HEK293 (cell line): Measurements from ENCODE around the gene WWC1.
A peak's percentile ranks its signal among the peaks of the same experiment; 100 is the strongest.

Experiments used
- EGR2 ChIP-seq: fragments of 450-650 bp; formaldehyde crosslinking; IDR thresholded peaks from 2 replicates; pipeline ENCODE4 v1.5.1; 2016; ENCODE audit warnings: low read depth, missing biosample characterization, missing genetic modification characterization
- GLIS2 ChIP-seq: fragments of 450-650 bp; formaldehyde crosslinking; IDR thresholded peaks from 2 replicates; pipeline ENCODE4 v1.5.1; 2016; ENCODE audit warnings: missing biosample characterization, missing genetic modification characterization
- KLF1 ChIP-seq: fragments of 450-650 bp; formaldehyde crosslinking; IDR thresholded peaks from 2 replicates; pipeline ENCODE4 v1.5.1; 2016; ENCODE audit warnings: missing biosample characterization, missing genetic modification characterization
- KLF10 ChIP-seq: fragments of 450-650 bp; IDR thresholded peaks from 2 replicates; pipeline ENCODE4 v1.5.1; 2018; ENCODE audit warnings: missing biosample characterization, mild to moderate bottlenecking, missing genetic modification characterization
- KLF8 ChIP-seq: fragments of 450-650 bp; formaldehyde crosslinking; IDR thresholded peaks from 2 replicates; pipeline ENCODE4 v1.5.1; 2016; ENCODE audit warnings: missing biosample characterization, missing genetic modification characterization
- PRDM1 ChIP-seq: fragments of 450-650 bp; formaldehyde crosslinking; IDR thresholded peaks from 2 replicates; pipeline ENCODE4; 2016; ENCODE audit warnings: missing biosample characterization, missing genetic modification characterization
- REPIN1 ChIP-seq: fragments of 450-650 bp; formaldehyde crosslinking; IDR thresholded peaks from 2 replicates; pipeline ENCODE4 v1.5.1; 2017; ENCODE audit warnings: missing biosample characterization, missing genetic modification characterization, low read depth
- ZFP3 ChIP-seq: fragments of 450-650 bp; formaldehyde crosslinking; IDR thresholded peaks from 2 replicates; pipeline ENCODE4 v1.5.1; 2016; ENCODE audit warnings: low read depth, missing biosample characterization, missing genetic modification characterization
- ZNF10 ChIP-seq: fragments of 450-650 bp; formaldehyde crosslinking; IDR thresholded peaks from 2 replicates; pipeline ENCODE4 v1.5.1; 2017; ENCODE audit warnings: missing biosample characterization, missing genetic modification characterization
- ZNF221 ChIP-seq: fragments of 450-650 bp; formaldehyde crosslinking; IDR thresholded peaks from 2 replicates; pipeline ENCODE4 v1.5.1; 2017; ENCODE audit warnings: missing biosample characterization, missing genetic modification characterization, borderline replicate concordance
- ZNF335 ChIP-seq: fragments of 450-650 bp; formaldehyde crosslinking; conservative IDR thresholded peaks from 2 replicates; pipeline ENCODE4 v1.5.1; 2016; ENCODE audit warnings: missing biosample characterization, missing genetic modification characterization
- ZNF354C ChIP-seq: fragments of 450-650 bp; formaldehyde crosslinking; IDR thresholded peaks from 2 replicates; pipeline ENCODE4 v1.5.1; 2016; ENCODE audit warnings: missing biosample characterization, missing genetic modification characterization, low read depth, borderline replicate concordance
- ZNF37A ChIP-seq: fragments of 450-650 bp; IDR thresholded peaks from 2 replicates; pipeline ENCODE4 v1.5.1; 2018; ENCODE audit warnings: missing biosample characterization, missing genetic modification characterization
- ZNF548 ChIP-seq: fragments of 450-650 bp; formaldehyde crosslinking; IDR thresholded peaks from 2 replicates; pipeline ENCODE4 v1.5.1; 2016; ENCODE audit warnings: missing biosample characterization, missing genetic modification characterization
- ZNF626 ChIP-seq: fragments of 450-650 bp; sonication (Bioruptor Pico); formaldehyde crosslinking; IDR thresholded peaks from 2 replicates; pipeline ENCODE4 v1.5.1; 2018; ENCODE audit warnings: missing biosample characterization, missing genetic modification characterization, inconsistent platforms
- ZSCAN16 ChIP-seq: fragments of 450-650 bp; formaldehyde crosslinking; IDR thresholded peaks from 2 replicates; pipeline ENCODE4 v1.5.1; 2016; ENCODE audit warnings: missing biosample characterization, missing genetic modification characterization
- TF ChIP-seq, protein P1 (sequence below): fragments of 450-650 bp; formaldehyde crosslinking; IDR thresholded peaks from 2 replicates; pipeline ENCODE4 v1.5.1; 2017; ENCODE audit warnings: missing biosample characterization, missing genetic modification characterization
- TF ChIP-seq, protein P2 (sequence below): fragments of 450-650 bp; formaldehyde crosslinking; optimal IDR thresholded peaks from 2 replicates; pipeline ENCODE3; 2016; ENCODE audit warnings: missing biosample characterization, mild to moderate bottlenecking, missing genetic modification characterization
- TF ChIP-seq, protein P3 (sequence below): fragments of 450-650 bp; formaldehyde crosslinking; IDR thresholded peaks from 2 replicates; pipeline ENCODE4 v1.5.1; 2016; ENCODE audit warnings: missing biosample characterization, missing genetic modification characterization
- TF ChIP-seq, protein P4 (sequence below): fragments of 450-650 bp; formaldehyde crosslinking; IDR thresholded peaks from 2 replicates; pipeline ENCODE4 v1.5.1; 2016; ENCODE audit warnings: missing biosample characterization, missing genetic modification characterization
- TF ChIP-seq, protein P5 (sequence below): fragments of 450-650 bp; formaldehyde crosslinking; IDR thresholded peaks from 2 replicates; pipeline ENCODE4 v1.5.1; 2016; ENCODE audit warnings: missing biosample characterization, missing genetic modification characterization

Gene WWC1

DNA sequence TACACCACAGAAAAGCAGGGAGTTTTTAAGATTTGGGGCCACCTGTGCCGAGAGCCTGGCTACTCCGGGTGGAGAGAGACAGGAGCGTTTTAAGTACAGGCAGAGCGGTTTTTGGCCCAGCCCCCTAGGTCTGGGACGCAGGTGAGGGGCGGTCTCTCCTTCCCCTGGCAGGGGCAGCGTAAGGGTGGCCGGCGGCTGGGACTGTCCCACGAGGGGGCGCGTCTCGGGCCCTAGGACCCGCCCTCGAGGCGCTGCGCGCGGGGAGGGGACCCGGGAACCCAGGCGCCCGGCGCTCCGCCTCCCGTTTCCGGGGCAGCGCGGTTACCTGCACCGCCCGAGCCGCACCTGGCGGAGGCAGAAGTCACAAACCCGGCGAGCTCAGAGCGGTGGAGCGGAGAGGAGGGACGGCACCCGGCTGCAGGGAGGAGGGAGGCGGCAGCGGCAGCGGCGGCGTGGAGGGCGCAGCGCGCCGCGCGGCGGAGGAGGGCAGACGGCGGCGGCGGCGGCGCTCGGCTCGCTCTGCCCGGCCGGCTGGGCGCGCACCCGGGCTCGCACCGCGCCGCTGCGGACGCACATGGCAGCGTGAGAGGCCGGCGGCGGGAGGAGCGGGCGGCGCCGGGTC lies at the start of gene WWC1 (continued):
- TF ChIP-seq ZFP3 (no peak), EGR2 (tag by site-specific recombination) (no peak), ZNF10 (peak; percentile 67; the same call in 1 of the 2 replicates), ZNF37A (tag by site-specific recombination) (no peak), ZSCAN16 (tag by site-specific recombination) (no peak), ZNF354C (no peak), ZNF221 (tag by site-specific recombination) (no peak), KLF8 (peak; percentile 54; the same call in 1 of the 2 replicates), ZNF626 (no peak), GLIS2 (tag by site-specific recombination) (peak; percentile 38), ZNF335 (tag by site-specific recombination) (peak; percentile 24), PRDM1 (no peak), KLF1 (tag by site-specific recombination) (peak; percentile 42; the same call in 1 of the 2 replicates), KLF10 (tag by site-specific recombination) (0 out of 2 replicates have a peak, but pooled peaks have one; percentile 40), ZNF548 (tag by site-specific recombination) (no peak), REPIN1 (tag by site-specific recombination) (no peak)
- TF ChIP-seq, protein P1, sequence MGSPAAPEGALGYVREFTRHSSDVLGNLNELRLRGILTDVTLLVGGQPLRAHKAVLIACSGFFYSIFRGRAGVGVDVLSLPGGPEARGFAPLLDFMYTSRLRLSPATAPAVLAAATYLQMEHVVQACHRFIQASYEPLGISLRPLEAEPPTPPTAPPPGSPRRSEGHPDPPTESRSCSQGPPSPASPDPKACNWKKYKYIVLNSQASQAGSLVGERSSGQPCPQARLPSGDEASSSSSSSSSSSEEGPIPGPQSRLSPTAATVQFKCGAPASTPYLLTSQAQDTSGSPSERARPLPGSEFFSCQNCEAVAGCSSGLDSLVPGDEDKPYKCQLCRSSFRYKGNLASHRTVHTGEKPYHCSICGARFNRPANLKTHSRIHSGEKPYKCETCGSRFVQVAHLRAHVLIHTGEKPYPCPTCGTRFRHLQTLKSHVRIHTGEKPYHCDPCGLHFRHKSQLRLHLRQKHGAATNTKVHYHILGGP (tag by site-specific recombination) = no peak
- TF ChIP-seq, protein P2, sequence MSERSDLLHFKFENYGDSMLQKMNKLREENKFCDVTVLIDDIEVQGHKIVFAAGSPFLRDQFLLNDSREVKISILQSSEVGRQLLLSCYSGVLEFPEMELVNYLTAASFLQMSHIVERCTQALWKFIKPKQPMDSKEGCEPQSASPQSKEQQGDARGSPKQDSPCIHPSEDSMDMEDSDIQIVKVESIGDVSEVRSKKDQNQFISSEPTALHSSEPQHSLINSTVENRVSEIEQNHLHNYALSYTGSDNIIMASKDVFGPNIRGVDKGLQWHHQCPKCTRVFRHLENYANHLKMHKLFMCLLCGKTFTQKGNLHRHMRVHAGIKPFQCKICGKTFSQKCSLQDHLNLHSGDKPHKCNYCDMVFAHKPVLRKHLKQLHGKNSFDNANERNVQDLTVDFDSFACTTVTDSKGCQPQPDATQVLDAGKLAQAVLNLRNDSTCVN (tag by site-specific recombination) = peak; percentile 88
- TF ChIP-seq, protein P3, sequence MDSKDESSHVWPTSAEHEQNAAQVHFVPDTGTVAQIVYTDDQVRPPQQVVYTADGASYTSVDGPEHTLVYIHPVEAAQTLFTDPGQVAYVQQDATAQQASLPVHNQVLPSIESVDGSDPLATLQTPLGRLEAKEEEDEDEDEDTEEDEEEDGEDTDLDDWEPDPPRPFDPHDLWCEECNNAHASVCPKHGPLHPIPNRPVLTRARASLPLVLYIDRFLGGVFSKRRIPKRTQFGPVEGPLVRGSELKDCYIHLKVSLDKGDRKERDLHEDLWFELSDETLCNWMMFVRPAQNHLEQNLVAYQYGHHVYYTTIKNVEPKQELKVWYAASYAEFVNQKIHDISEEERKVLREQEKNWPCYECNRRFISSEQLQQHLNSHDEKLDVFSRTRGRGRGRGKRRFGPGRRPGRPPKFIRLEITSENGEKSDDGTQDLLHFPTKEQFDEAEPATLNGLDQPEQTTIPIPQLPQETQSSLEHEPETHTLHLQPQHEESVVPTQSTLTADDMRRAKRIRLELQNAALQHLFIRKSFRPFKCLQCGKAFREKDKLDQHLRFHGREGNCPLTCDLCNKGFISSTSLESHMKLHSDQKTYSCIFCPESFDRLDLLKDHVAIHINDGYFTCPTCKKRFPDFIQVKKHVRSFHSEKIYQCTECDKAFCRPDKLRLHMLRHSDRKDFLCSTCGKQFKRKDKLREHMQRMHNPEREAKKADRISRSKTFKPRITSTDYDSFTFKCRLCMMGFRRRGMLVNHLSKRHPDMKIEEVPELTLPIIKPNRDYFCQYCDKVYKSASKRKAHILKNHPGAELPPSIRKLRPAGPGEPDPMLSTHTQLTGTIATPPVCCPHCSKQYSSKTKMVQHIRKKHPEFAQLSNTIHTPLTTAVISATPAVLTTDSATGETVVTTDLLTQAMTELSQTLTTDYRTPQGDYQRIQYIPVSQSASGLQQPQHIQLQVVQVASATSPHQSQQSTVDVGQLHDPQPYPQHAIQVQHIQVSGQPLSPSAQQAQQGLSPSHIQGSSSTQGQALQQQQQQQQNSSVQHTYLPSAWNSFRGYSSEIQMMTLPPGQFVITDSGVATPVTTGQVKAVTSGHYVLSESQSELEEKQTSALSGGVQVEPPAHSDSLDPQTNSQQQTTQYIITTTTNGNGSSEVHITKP = peak; percentile 51
- TF ChIP-seq, protein P4, sequence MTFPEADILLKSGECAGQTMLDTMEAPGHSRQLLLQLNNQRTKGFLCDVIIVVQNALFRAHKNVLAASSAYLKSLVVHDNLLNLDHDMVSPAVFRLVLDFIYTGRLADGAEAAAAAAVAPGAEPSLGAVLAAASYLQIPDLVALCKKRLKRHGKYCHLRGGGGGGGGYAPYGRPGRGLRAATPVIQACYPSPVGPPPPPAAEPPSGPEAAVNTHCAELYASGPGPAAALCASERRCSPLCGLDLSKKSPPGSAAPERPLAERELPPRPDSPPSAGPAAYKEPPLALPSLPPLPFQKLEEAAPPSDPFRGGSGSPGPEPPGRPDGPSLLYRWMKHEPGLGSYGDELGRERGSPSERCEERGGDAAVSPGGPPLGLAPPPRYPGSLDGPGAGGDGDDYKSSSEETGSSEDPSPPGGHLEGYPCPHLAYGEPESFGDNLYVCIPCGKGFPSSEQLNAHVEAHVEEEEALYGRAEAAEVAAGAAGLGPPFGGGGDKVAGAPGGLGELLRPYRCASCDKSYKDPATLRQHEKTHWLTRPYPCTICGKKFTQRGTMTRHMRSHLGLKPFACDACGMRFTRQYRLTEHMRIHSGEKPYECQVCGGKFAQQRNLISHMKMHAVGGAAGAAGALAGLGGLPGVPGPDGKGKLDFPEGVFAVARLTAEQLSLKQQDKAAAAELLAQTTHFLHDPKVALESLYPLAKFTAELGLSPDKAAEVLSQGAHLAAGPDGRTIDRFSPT (tag by site-specific recombination) = peak; percentile 59
- TF ChIP-seq, protein P5, sequence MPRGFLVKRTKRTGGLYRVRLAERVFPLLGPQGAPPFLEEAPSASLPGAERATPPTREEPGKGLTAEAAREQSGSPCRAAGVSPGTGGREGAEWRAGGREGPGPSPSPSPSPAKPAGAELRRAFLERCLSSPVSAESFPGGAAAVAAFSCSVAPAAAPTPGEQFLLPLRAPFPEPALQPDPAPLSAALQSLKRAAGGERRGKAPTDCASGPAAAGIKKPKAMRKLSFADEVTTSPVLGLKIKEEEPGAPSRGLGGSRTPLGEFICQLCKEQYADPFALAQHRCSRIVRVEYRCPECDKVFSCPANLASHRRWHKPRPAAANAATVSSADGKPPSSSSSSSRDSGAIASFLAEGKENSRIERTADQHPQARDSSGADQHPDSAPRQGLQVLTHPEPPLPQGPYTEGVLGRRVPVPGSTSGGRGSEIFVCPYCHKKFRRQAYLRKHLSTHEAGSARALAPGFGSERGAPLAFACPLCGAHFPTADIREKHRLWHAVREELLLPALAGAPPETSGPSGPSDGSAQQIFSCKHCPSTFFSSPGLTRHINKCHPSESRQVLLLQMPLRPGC (tag by site-specific recombination) = no peak
